Glutamatergic neuron (in vitro differentiated cells): ENCODE results near the gene PPP1R14B. TPM values are rescaled to one million over a fixed set of nuclear protein-coding genes. Genes with fewer than 3 reads are reported as not detected.
A peak's percentile ranks its signal among the peaks of the same experiment; 100 is the strongest.

Experiments
- DNase-seq: peaks from one replicate; pipeline ENCODE4 v3.0.0; 2022
- H3K27ac Mint-ChIP-seq: one replicate; pipeline ENCODE4 v1.8.0; 2020; ENCODE audit warnings: mild to moderate bottlenecking, mixed read lengths, inconsistent platforms; ENCODE audit not compliant: unreplicated experiment
- H3K27me3 Mint-ChIP-seq: one replicate; pipeline ENCODE4 v1.8.0; 2020; ENCODE audit warnings: mild to moderate bottlenecking, moderate library complexity, mixed read lengths, inconsistent platforms; ENCODE audit not compliant: unreplicated experiment
- H3K36me3 Mint-ChIP-seq: one replicate; pipeline ENCODE4 v1.8.0; 2020; ENCODE audit warnings: mild to moderate bottlenecking, mixed read lengths, inconsistent platforms; ENCODE audit not compliant: unreplicated experiment
- H3K4me1 Mint-ChIP-seq: one replicate; pipeline ENCODE4 v1.8.0; 2020; ENCODE audit warnings: mild to moderate bottlenecking, low read depth, mixed read lengths, inconsistent platforms; ENCODE audit not compliant: unreplicated experiment
- H3K4me3 Mint-ChIP-seq: one replicate; pipeline ENCODE4 v1.8.0; 2020; ENCODE audit warnings: mild to moderate bottlenecking, mixed read lengths, inconsistent platforms; ENCODE audit not compliant: unreplicated experiment
- H3K9me3 Mint-ChIP-seq: one replicate; pipeline ENCODE4 v1.8.0; 2020; ENCODE audit warnings: mild to moderate bottlenecking, moderate library complexity, mixed read lengths, inconsistent platforms; ENCODE audit not compliant: unreplicated experiment
- total RNA-seq: library from RNA; stranded (reverse); fragmentation: NEBNext Ultra II Directional; extraction: Animal tissue kit (Norgen Biotek cat#: 25700); gene quantifications from one replicate; pipeline ENCODE4 v1.2.1, GENCODE V29; 2021; ENCODE audit not compliant: unreplicated experiment
- TF ChIP-seq, protein P1 (sequence below): fragments of 200-600 bp; sonication (generic); IDR thresholded peaks from one replicate; pipeline ENCODE4 v1.5.0; 2021; ENCODE audit not compliant: partially characterized antibody, unreplicated experiment

Gene PPP1R14B
- total RNA-seq, 1 donor from 2014 or later = 348 TPM

DNA sequence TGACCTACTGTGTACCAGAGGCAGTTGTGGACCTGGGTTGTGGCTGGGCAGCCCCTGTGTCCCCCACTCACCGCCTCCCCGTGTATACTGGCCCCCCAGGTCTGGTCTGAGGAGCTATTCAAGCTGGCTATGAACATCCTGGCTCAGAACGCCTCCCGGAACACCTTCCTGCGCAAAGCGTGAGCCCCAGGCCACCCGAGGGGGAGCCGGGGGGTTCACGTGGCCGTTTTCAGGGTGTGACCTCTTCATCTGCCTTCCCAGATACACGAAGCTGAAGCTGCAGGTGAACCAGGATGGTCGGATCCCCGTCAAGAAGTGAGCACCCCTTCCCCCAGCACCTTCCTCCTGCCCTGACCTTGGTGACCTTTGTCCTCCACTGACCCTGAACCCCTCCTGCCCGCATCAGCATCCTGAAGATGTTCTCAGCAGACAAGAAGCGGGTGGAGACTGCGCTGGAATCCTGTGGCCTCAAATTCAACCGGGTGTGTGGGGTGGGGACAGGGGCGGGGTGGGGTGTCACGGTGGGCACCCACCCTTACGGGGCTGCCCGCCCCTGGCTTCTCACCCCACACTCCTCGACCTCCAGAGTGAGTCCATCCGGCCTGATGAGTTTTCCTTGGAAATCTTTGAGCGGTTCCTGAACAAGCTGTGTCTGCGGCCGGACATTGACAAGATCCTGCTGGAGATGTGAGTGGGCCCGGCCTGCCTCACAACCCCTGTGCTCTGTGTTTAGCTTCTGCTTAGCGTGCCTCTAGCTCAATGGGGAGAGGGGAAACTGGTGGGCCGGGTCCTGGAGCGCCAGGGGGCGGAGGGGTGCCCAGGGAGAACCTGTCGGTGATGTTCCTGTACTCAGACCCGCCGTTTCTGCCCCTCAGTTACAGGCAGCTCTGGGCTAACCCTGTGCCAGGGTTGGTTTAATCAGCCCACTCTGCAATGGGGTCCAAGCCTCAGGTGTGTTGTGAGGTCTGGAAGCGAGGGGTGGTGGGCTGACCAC is 8.7 kb upstream of the PPP1R14B start:
- peaks cover 4% of the 10 kb centered on the region for H3K4me1 Mint-ChIP-seq
- no peak overlapping the region for H3K4me3 Mint-ChIP-seq
- no peaks in the 10 kb centered on the region for H3K36me3 Mint-ChIP-seq
- no peak overlapping the region for H3K27ac Mint-ChIP-seq
- TF ChIP-seq, protein P1, sequence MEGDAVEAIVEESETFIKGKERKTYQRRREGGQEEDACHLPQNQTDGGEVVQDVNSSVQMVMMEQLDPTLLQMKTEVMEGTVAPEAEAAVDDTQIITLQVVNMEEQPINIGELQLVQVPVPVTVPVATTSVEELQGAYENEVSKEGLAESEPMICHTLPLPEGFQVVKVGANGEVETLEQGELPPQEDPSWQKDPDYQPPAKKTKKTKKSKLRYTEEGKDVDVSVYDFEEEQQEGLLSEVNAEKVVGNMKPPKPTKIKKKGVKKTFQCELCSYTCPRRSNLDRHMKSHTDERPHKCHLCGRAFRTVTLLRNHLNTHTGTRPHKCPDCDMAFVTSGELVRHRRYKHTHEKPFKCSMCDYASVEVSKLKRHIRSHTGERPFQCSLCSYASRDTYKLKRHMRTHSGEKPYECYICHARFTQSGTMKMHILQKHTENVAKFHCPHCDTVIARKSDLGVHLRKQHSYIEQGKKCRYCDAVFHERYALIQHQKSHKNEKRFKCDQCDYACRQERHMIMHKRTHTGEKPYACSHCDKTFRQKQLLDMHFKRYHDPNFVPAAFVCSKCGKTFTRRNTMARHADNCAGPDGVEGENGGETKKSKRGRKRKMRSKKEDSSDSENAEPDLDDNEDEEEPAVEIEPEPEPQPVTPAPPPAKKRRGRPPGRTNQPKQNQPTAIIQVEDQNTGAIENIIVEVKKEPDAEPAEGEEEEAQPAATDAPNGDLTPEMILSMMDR = no peak
- DNase-seq = no peak
- peaks cover 6% of the 10 kb centered on the region for H3K9me3 Mint-ChIP-seq
- H3K27me3 Mint-ChIP-seq = peaks cover 18% of the 10 kb centered on the region

DNA sequence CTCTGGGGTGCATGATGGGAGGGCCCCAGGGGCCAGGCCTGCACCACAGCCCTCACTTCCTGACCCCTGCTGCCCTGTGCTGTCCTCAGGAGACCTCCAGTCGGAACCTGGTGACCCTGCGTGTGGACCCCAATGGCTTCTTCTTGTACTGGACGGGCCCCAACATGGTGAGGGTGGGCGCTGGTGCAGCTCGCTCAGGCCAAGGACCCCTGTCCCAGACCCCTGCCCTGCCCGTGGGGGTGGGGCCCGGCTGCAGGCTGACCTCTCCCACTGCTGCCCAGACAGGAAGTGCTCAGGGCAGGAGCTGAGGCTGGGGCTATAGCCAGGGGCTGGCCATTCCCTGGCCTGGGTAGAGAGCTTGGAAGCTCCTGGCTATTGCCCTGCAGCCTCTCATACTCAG is 7.6 kb upstream of the PPP1R14B start:
- Mint-ChIP-seq H3K27me3 (peaks cover 7% of the 10 kb centered on the region), H3K36me3 (no peaks in the 10 kb centered on the region), H3K27ac (no peak overlapping the region), H3K9me3 (peaks cover 2% of the 10 kb centered on the region), H3K4me1 (peaks cover 4% of the 10 kb centered on the region), H3K4me3 (no peak overlapping the region)
- TF ChIP-seq, protein P1 = no peak
- no peak for DNase-seq

DNA sequence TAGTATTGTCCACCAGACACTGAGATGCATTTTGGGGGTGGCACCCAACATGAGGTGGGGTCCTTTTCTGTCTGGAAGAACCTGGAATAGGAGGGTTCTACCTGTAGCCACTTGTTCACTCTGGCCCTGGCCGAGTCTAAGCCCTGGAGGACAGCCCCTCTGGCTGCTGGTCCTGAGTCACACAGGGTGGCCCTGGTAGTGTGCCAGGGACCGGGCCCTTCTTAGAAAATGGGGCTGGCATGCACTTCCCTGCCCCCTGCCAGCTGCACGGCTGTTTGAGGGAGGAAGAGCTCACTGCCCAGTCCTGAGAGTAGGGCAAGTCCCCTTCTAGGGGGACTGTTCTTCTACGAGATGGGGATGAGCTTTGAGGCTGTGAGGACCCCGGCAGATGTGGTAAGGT is 6.7 kb upstream of the PPP1R14B start:
- H3K4me3 Mint-ChIP-seq = peak overlapping the region; percentile 42
- no peak for DNase-seq
- H3K27ac Mint-ChIP-seq = no peak overlapping the region
- TF ChIP-seq, protein P1 = no peak
- peaks cover 4% of the 10 kb centered on the region for H3K4me1 Mint-ChIP-seq
- peaks cover 2% of the 10 kb centered on the region for H3K9me3 Mint-ChIP-seq
- H3K36me3 Mint-ChIP-seq = no peaks in the 10 kb centered on the region
- peaks cover 11% of the 10 kb centered on the region for H3K27me3 Mint-ChIP-seq

DNA sequence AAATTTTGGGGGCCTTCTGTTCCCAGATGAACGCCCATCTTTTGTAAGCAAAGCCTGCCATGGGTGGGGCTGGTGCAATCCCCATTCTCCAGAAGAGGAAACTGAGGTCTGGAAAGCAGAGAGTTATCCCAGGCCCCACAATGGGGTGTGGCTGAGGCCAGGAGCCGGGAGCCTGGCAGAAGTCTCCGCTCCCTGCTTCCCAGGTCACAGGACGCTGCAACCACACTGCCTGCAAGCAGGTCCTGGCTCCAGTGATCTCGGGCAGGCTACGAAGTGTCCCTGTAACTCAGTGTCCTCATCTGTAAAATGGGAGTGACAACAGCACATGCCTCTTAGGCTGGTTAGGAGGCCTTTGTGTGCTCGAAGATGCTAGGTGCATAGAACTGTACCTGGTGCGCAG is 6.3 kb upstream of the PPP1R14B start:
- no peak for DNase-seq
- no peaks in the 10 kb centered on the region for H3K36me3 Mint-ChIP-seq
- H3K9me3 Mint-ChIP-seq = peaks cover 5% of the 10 kb centered on the region
- no peak overlapping the region for H3K27ac Mint-ChIP-seq
- H3K27me3 Mint-ChIP-seq = peaks cover 11% of the 10 kb centered on the region
- TF ChIP-seq, protein P1 = no peak
- peak overlapping the region; percentile 42 for H3K4me3 Mint-ChIP-seq
- H3K4me1 Mint-ChIP-seq = peaks cover 8% of the 10 kb centered on the region
